ENCODE data around the gene IFI27L2. TPM values are rescaled to one million over a fixed set of nuclear protein-coding genes. Genes with fewer than 3 reads are reported as not detected.

Gene IFI27L2
- total RNA-seq, 2 experiments from 2014 or later = 100 to 102 TPM

- Mint-ChIP-seq H3K27ac (peak overlapping the region; percentile 47), H3K4me1 (peaks cover 26% of the 10 kb centered on the region), H3K9me3 (no peaks in the 10 kb centered on the region), H3K27me3 (peaks cover 15% of the 10 kb centered on the region), H3K36me3 (ENCODE audit: low read depth) (no peaks in the 10 kb centered on the region), H3K4me3 (no peak overlapping the region)
- ChIA-PET POLR2A (interaction anchor here (1.8 kb wide), 1 partner anchor 13 kb away, joined by 6 read pairs; no protein-coding TSS in a partner anchor), CTCF (no interaction called here)
- DNase-seq = no peak
Measured at GRCh38 chr14:94144765-94145164, 15.4 kb upstream of the IFI27L2 start.

- H3K4me1 Mint-ChIP-seq = peaks cover 26% of the 10 kb centered on the region
- H3K27me3 Mint-ChIP-seq = peaks cover 9% of the 10 kb centered on the region
- ChIA-PET CTCF (interaction anchor here (1.3 to 9.7 kb wide), 5 partner anchors 11 to 107 kb away, joined by 3 to 178 read pairs (median 16); partner anchors contain the start of gene PPP4R4), POLR2A (no interaction called here)
- H3K4me3 Mint-ChIP-seq = no peak overlapping the region
- H3K9me3 Mint-ChIP-seq = no peaks in the 10 kb centered on the region
- no peaks in the 10 kb centered on the region for H3K36me3 Mint-ChIP-seq (ENCODE audit: low read depth)
- no peak overlapping the region for H3K27ac Mint-ChIP-seq
- no peak for DNase-seq
Measured at GRCh38 chr14:94143711-94144110, 14.3 kb upstream of the IFI27L2 start.

- Mint-ChIP-seq H3K9me3 (no peaks in the 10 kb centered on the region), H3K36me3 (ENCODE audit: low read depth) (no peaks in the 10 kb centered on the region), H3K4me1 (peaks cover 26% of the 10 kb centered on the region), H3K27me3 (peaks cover 4% of the 10 kb centered on the region), H3K4me3 (no peak overlapping the region), H3K27ac (no peak overlapping the region)
- DNase-seq = no peak
- ChIA-PET CTCF (interaction anchor here (1.3 to 9.7 kb wide), 8 partner anchors 11 to 204 kb away, joined by 3 to 178 read pairs (median 8); partner anchors contain the start of gene PPP4R4), POLR2A (no interaction called here)
Measured at GRCh38 chr14:94143239-94143638, 13.8 kb upstream of the IFI27L2 start.

- Mint-ChIP-seq H3K36me3 (ENCODE audit: low read depth) (no peaks in the 10 kb centered on the region), H3K27ac (no peak overlapping the region), H3K4me3 (no peak overlapping the region), H3K27me3 (peaks cover 3% of the 10 kb centered on the region), H3K9me3 (no peaks in the 10 kb centered on the region), H3K4me1 (peaks cover 26% of the 10 kb centered on the region)
- CTCF ChIA-PET = interaction anchor here (1.2 to 9.7 kb wide), 10 partner anchors 10 to 488 kb away, joined by 3 to 178 read pairs (median 6); partner anchors contain the start of gene PPP4R4
- no peak for DNase-seq
- POLR2A ChIA-PET = no interaction called here
Measured at GRCh38 chr14:94142836-94143235, 13.4 kb upstream of the IFI27L2 start.

- Mint-ChIP-seq H3K36me3 (ENCODE audit: low read depth) (no peaks in the 10 kb centered on the region), H3K9me3 (no peaks in the 10 kb centered on the region), H3K27ac (no peak overlapping the region), H3K4me1 (peaks cover 22% of the 10 kb centered on the region), H3K4me3 (no peak overlapping the region), H3K27me3 (peaks cover 3% of the 10 kb centered on the region)
- POLR2A ChIA-PET = no interaction called here
- CTCF ChIA-PET = interaction anchor here (0.7 to 9.7 kb wide), 11 partner anchors 10 to 488 kb away, joined by 3 to 178 read pairs (median 6); partner anchors contain the start of gene PPP4R4
- no peak for DNase-seq
Measured at GRCh38 chr14:94142247-94142646, 12.8 kb upstream of the IFI27L2 start.

GRCh38 chr14:94139421-94139820 is 10.0 kb upstream of the IFI27L2 start:
- no peak for DNase-seq
- H3K27me3 Mint-ChIP-seq = peaks cover 12% of the 10 kb centered on the region
- peaks cover 9% of the 10 kb centered on the region for H3K9me3 Mint-ChIP-seq
- H3K27ac Mint-ChIP-seq = no peak overlapping the region
- CTCF ChIA-PET = interaction anchor here (1.2 to 9.7 kb wide), 4 partner anchors 21 to 103 kb away, joined by 3 to 178 read pairs (median 40); partner anchors contain the start of gene IFI27L1
- peaks cover 13% of the 10 kb centered on the region for H3K4me1 Mint-ChIP-seq
- POLR2A ChIA-PET = no interaction called here
- H3K36me3 Mint-ChIP-seq (ENCODE audit: low read depth) = peaks cover 6% of the 10 kb centered on the region
- no peak overlapping the region for H3K4me3 Mint-ChIP-seq

- H3K27me3 Mint-ChIP-seq = peaks cover 12% of the 10 kb centered on the region
- peaks cover 6% of the 10 kb centered on the region for H3K36me3 Mint-ChIP-seq (ENCODE audit: low read depth)
- peaks cover 9% of the 10 kb centered on the region for H3K9me3 Mint-ChIP-seq
- H3K27ac Mint-ChIP-seq = no peak overlapping the region
- ChIA-PET CTCF (interaction anchor here (1.1 to 9.7 kb wide), 6 partner anchors 21 to 199 kb away, joined by 3 to 178 read pairs (median 4); partner anchors contain the start of gene IFI27L1), POLR2A (no interaction called here)
- H3K4me3 Mint-ChIP-seq = no peak overlapping the region
- H3K4me1 Mint-ChIP-seq = peaks cover 12% of the 10 kb centered on the region
- DNase-seq = no peak
Measured at GRCh38 chr14:94139006-94139405, 9.6 kb upstream of the IFI27L2 start.

- ChIA-PET POLR2A (no interaction called here), CTCF (interaction anchor here (1.1 to 9.7 kb wide), 7 partner anchors 20 to 198 kb away, joined by 3 to 178 read pairs (median 6); partner anchors contain the start of gene IFI27L1)
- peaks cover 9% of the 10 kb centered on the region for H3K9me3 Mint-ChIP-seq
- no peak overlapping the region for H3K4me3 Mint-ChIP-seq
- no peak for DNase-seq
- H3K27ac Mint-ChIP-seq = no peak overlapping the region
- peaks cover 15% of the 10 kb centered on the region for H3K27me3 Mint-ChIP-seq
- H3K4me1 Mint-ChIP-seq = peaks cover 12% of the 10 kb centered on the region
- H3K36me3 Mint-ChIP-seq (ENCODE audit: low read depth) = peaks cover 6% of the 10 kb centered on the region
Measured at GRCh38 chr14:94138251-94138650, 8.8 kb upstream of the IFI27L2 start.

GRCh38 chr14:94136575-94137331 is 7.3 kb upstream of the IFI27L2 start:
- ChIA-PET POLR2A (interaction anchor here (0.7 to 1.4 kb wide), 7 partner anchors 9 to 197 kb away, joined by 3 to 13 read pairs (median 4); partner anchors contain the start of genes DDX24, IFI27L1 and PPP4R4), CTCF (interaction anchor here (0.6 to 9.7 kb wide), 46 partner anchors 8 to 482 kb away, joined by 3 to 178 read pairs (median 5); partner anchors contain the start of genes CCDC197, DDX24, IFI27L1 and PPP4R4)
- peak; percentile 89 for DNase-seq
- Mint-ChIP-seq H3K4me3 (no peak overlapping the region), H3K36me3 (ENCODE audit: low read depth) (peaks cover 6% of the 10 kb centered on the region), H3K4me1 (peaks cover 15% of the 10 kb centered on the region), H3K9me3 (peaks cover 9% of the 10 kb centered on the region), H3K27ac (no peak overlapping the region), H3K27me3 (peaks cover 21% of the 10 kb centered on the region)

- peaks cover 25% of the 10 kb centered on the region for H3K27me3 Mint-ChIP-seq
- no peak overlapping the region for H3K27ac Mint-ChIP-seq
- H3K4me3 Mint-ChIP-seq = no peak overlapping the region
- CTCF ChIA-PET = interaction anchor here (2.5 to 9.7 kb wide), 3 partner anchors 22 to 99 kb away, joined by 35 to 178 read pairs (median 76); no protein-coding TSS in a partner anchor
- POLR2A ChIA-PET = no interaction called here
- peaks cover 15% of the 10 kb centered on the region for H3K4me1 Mint-ChIP-seq
- peaks cover 6% of the 10 kb centered on the region for H3K36me3 Mint-ChIP-seq (ENCODE audit: low read depth)
- H3K9me3 Mint-ChIP-seq = peaks cover 9% of the 10 kb centered on the region
- no peak for DNase-seq
Measured at GRCh38 chr14:94135476-94135875, 6.1 kb upstream of the IFI27L2 start.

GRCh38 chr14:94132285-94132887 is 3.0 kb upstream of the IFI27L2 start:
- peak; percentile 67 for DNase-seq
- POLR2A ChIA-PET = interaction anchor here (1.0 to 5.0 kb wide), 2 partner anchors 48 to 51 kb away, joined by 3 to 23 read pairs; partner anchors contain the start of genes DDX24 and IFI27L1
- H3K4me3 Mint-ChIP-seq = no peak overlapping the region
- peaks cover 23% of the 10 kb centered on the region for H3K27me3 Mint-ChIP-seq
- H3K4me1 Mint-ChIP-seq = peaks cover 37% of the 10 kb centered on the region
- no peak overlapping the region for H3K27ac Mint-ChIP-seq
- peaks cover 6% of the 10 kb centered on the region for H3K36me3 Mint-ChIP-seq (ENCODE audit: low read depth)
- CTCF ChIA-PET = interaction anchor here (0.7 to 4.9 kb wide), 32 partner anchors 9 to 401 kb away, joined by 3 to 68 read pairs (median 4); partner anchors contain the start of genes DDX24, IFI27L1 and PPP4R4
- peaks cover 9% of the 10 kb centered on the region for H3K9me3 Mint-ChIP-seq

- no peaks in the 10 kb centered on the region for H3K9me3 Mint-ChIP-seq
- CTCF ChIA-PET = interaction anchor here (0.6 to 4.9 kb wide), 12 partner anchors 12 to 356 kb away, joined by 3 to 68 read pairs (median 8); partner anchors contain the start of genes DDX24 and IFI27L1
- H3K4me3 Mint-ChIP-seq = peak overlapping the region; percentile 93
- peak; percentile 43 for DNase-seq
- peaks cover 3% of the 10 kb centered on the region for H3K36me3 Mint-ChIP-seq (ENCODE audit: low read depth)
- H3K27me3 Mint-ChIP-seq = peaks cover 13% of the 10 kb centered on the region
- POLR2A ChIA-PET = interaction anchor here (1.1 to 5.0 kb wide), 9 partner anchors 15 to 102 kb away, joined by 3 to 44 read pairs (median 6); partner anchors contain the start of genes DDX24, IFI27L1 and PPP4R4
- peaks cover 25% of the 10 kb centered on the region for H3K4me1 Mint-ChIP-seq
- H3K27ac Mint-ChIP-seq = peak overlapping the region; percentile 82
Measured at GRCh38 chr14:94129758-94130414, 482 bp upstream of the IFI27L2 start.
